Fibroblast of villous mesenchyme (primary cell): ENCODE results near the gene SP2. TPM values are rescaled to one million over a fixed set of nuclear protein-coding genes. Genes with fewer than 3 reads are reported as not detected.

Source experiments
- DNase-seq: peaks from one replicate; pipeline ENCODE4 v3.0.0-alpha.2; 2010; ENCODE audit warnings: low read depth
- H3K4me3 ChIP-seq: 2 replicates; pipeline ENCODE4 v1.5.1; 2011; ENCODE audit warnings: low read depth, mild to moderate bottlenecking, low read length
- total RNA-seq: library from RNA; depleted of rRNA; stranded (reverse); fragments of >200 nt; gene quantifications from 2 replicates; pipeline ENCODE4 v1.2.3, GENCODE V29; 2012
- TF ChIP-seq, protein P1 (sequence below): IDR thresholded peaks from 2 replicates; pipeline ENCODE4 v1.5.1; 2012; ENCODE audit warnings: low read depth, mild to moderate bottlenecking, low read length; ENCODE audit not compliant: insufficient read depth

Gene SP2
- total RNA-seq, 1 donor = 2.2 TPM

DNA sequence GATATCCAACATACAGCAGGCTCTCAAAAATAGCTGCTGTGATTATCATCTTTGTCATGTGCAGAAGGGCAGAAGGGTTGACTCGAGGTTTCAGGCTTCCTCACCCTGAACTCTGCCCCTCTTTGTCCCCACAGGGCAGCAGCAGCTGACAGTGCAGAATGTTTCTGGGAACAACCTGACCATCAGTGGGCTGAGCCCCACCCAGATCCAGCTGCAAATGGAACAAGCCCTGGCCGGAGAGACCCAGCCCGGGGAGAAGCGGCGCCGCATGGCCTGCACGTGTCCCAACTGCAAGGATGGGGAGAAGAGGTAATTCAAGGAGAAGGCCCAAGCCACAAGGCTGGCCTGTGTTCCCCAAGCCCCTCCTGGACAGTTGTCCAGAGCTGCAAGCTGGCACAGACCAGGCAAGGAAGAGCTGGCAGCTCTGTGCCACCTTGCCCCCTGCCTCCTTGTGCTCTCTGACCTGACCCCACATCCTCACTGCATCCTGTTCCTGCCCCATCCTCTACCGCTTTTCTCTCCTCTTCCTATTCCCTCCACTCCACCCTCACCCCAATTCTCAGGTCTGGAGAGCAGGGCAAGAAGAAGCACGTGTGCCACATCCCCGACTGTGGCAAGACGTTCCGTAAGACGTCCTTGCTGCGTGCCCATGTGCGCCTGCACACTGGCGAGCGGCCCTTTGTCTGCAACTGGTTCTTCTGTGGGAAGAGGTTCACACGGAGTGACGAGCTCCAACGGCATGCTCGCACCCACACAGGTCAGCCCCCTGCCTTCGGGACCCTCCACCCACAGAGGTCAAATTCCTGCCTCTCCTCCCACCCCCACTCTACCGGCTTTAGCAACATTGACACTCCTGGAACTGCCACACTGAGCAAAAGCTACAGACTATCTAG lies 29.0 kb downstream of the SP2 start:
- TF ChIP-seq, protein P1, sequence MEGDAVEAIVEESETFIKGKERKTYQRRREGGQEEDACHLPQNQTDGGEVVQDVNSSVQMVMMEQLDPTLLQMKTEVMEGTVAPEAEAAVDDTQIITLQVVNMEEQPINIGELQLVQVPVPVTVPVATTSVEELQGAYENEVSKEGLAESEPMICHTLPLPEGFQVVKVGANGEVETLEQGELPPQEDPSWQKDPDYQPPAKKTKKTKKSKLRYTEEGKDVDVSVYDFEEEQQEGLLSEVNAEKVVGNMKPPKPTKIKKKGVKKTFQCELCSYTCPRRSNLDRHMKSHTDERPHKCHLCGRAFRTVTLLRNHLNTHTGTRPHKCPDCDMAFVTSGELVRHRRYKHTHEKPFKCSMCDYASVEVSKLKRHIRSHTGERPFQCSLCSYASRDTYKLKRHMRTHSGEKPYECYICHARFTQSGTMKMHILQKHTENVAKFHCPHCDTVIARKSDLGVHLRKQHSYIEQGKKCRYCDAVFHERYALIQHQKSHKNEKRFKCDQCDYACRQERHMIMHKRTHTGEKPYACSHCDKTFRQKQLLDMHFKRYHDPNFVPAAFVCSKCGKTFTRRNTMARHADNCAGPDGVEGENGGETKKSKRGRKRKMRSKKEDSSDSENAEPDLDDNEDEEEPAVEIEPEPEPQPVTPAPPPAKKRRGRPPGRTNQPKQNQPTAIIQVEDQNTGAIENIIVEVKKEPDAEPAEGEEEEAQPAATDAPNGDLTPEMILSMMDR = no peak
- no peak overlapping the region for H3K4me3 ChIP-seq
- DNase-seq = no peak

DNA sequence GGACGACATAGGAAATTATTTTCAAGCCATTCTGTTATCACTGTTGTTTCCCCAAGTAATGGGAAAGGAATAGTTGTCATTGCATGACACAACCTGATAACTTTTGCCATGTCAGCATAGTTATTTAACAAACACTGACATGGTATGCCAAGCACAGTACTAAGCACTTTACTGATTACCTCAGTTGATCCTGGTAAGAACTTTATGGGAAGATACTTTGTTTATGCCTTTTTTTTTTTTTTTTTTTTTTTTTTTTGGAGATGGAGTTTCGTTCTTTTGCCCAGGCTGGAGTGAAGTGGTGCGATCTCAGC lies 29.6 kb downstream of the SP2 start:
- no peak for DNase-seq
- H3K4me3 ChIP-seq = no peak overlapping the region
- TF ChIP-seq, protein P1 = no peak

DNA sequence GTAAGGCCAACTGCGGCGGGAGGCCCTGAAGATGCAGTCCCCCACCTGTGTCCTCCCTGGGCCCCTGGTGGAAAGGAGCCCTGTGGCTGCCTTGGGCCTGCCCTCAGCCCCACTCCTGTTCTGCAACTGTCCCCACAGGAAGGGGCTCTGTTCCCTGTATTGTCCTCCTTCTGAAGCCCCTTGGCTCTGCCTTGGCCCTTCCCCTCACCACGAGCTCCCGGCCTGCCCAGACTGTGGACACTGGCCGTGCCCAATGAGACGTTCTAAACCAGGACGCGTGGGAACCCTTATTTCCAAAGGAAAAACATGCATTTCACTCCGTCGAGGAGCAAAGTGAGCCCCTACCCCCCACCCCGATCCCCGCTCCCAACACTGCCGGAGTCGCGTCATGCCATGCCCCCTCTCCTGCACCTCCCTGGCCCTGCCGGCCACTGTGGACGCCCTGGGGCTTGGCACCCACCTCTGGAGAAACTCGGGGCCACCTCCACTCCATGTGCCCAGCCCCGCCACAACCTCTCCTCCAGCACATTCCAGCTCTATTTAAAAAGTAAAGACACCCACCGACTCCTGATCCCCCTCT lies 31.9 kb downstream of the SP2 start:
- no peak overlapping the region for H3K4me3 ChIP-seq
- DNase-seq = no peak
- TF ChIP-seq, protein P1 = no peak

DNA sequence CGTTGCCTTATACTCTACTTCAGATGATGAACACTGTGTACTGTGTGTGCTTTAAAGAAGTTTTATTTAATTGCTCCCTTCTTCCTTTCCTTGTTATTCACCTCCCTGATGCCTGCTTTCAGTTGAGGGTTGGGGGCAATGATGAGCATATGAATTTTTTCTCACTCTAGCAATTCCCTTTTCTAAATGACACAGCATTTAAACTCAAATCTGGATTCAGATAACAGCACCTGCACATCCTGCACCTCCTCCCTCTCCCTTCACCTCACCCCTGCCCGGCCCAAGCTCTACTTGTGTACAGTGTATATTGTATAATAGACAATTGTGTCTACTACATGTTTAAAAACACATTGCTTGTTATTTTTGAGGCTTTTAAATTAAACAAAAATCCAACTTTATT lies 32.4 kb downstream of the SP2 start:
- no peak for DNase-seq
- H3K4me3 ChIP-seq = no peak overlapping the region
- TF ChIP-seq, protein P1 = no peak

DNA sequence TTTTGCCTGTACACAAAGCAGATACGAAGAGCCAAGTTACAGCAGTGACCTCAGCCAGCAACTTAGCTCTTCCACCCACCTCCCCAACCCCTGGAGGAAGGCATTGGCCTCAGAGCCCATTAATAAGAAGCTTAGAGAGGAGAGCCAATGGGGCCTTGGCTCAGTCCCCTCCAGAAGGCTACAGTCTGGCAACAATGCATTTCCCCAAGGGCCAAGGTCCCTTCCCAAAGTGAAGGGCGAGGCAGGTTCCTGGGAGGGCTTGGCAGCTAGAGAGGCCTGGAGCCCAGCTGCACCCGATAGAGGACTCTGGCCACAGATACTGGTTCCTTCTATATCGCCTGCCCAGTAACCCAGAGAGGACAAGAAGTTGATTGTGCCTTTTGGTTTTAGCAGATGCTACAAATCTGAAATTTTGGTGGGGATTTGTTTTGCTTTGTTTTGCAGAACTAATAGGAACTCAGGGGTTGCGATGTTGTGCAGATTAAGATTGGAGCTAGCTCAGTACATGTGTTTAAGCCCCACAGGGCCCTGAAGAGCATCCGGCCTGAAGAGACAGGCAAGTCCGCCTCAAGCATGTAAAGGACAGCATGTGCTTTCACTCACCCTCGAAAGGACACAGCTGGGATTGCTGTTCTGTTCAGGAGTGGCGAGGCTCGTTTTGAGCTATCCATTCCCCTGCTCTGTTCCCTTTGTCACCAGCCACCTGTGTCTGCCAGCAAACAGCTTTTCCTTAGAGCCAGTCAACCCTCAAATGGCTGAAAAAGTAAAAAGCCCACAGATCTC lies 33.4 kb downstream of the SP2 start:
- no peak for DNase-seq
- TF ChIP-seq, protein P1 = no peak

DNA sequence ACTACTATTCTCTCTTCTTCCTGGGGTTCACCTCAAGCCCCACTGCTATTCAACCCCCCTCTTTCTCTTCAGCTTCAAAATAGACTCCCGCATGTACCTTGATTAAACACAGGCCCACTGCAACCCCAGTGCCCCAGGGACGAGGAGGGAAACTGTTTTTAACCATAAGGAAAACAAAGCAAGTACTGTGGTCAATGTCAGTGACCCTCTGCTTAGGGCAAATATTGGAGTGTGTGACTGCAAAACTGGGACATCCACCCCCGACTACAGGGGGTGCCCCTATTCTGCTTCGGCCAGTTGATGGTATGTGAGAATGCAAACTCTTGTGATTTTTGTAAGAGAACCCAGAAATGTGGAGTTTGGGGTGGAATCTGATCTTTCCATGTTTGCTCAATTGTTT lies 35.8 kb downstream of the SP2 start:
- TF ChIP-seq, protein P1 = no peak
- DNase-seq = no peak
- H3K4me3 ChIP-seq = no peak overlapping the region

More for the DNA sequence above, 33.4 kb downstream of the SP2 start:
- no peak overlapping the region for H3K4me3 ChIP-seq
